GM12865 (cell line): ENCODE data around the gene RBM34.
A peak's percentile ranks its signal among the peaks of the same experiment; 100 is the strongest.
"Not testable (repeated sequence)": the region's sequence is repeated elsewhere in the genome, so short reads cannot be mapped to it uniquely, and the experiment has no call there.

ENCODE experiments used
- DNase-seq: peaks from one replicate; pipeline ENCODE4 v3.0.0; 2010; ENCODE audit warnings: low read depth
- H3K4me3 ChIP-seq: 2 replicates; pipeline ENCODE4 v1.5.1; 2011; ENCODE audit warnings: mild to moderate bottlenecking, low read depth, low read length, control low read depth
- TF ChIP-seq, protein P1 (sequence below): IDR thresholded peaks from 2 replicates; pipeline ENCODE4 v1.5.1; 2011; ENCODE audit warnings: low read length, control low read depth, low read depth, inconsistent platforms; ENCODE audit not compliant: insufficient read depth; ENCODE audit errors: missing control alignments

RBM34 gene

DNA sequence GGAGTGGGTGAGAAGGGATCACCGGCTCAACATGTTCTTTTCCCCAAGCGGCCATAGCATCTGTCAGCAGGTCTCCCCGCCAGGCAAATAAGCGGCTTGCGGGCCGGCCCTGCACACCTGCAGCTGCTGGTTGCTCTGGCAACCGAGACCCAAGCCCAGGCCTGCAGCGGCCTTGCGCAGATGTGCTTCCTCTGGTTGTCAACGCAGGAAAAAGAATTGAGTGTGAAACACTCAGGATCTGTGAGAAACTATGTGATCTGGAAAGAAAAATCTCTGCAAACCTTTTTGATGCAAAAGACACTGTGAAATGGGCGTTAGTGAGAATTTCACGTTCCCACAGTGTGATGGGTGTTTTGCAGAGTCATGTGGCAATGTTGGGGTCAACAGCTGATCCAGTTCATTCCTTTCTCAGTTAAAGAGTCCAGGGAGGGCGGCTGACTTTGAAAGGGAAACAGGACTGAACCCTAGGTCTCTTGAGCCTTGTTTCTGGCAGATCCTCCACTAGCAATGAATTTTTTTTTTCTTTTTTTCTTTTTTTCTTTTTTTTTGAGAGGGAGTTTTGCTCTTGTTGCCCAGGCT is 60.8 kb downstream of the RBM34 start:
- TF ChIP-seq, protein P1, sequence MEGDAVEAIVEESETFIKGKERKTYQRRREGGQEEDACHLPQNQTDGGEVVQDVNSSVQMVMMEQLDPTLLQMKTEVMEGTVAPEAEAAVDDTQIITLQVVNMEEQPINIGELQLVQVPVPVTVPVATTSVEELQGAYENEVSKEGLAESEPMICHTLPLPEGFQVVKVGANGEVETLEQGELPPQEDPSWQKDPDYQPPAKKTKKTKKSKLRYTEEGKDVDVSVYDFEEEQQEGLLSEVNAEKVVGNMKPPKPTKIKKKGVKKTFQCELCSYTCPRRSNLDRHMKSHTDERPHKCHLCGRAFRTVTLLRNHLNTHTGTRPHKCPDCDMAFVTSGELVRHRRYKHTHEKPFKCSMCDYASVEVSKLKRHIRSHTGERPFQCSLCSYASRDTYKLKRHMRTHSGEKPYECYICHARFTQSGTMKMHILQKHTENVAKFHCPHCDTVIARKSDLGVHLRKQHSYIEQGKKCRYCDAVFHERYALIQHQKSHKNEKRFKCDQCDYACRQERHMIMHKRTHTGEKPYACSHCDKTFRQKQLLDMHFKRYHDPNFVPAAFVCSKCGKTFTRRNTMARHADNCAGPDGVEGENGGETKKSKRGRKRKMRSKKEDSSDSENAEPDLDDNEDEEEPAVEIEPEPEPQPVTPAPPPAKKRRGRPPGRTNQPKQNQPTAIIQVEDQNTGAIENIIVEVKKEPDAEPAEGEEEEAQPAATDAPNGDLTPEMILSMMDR = no peak
- DNase-seq = no peak
- H3K4me3 ChIP-seq = no peak overlapping the region

DNA sequence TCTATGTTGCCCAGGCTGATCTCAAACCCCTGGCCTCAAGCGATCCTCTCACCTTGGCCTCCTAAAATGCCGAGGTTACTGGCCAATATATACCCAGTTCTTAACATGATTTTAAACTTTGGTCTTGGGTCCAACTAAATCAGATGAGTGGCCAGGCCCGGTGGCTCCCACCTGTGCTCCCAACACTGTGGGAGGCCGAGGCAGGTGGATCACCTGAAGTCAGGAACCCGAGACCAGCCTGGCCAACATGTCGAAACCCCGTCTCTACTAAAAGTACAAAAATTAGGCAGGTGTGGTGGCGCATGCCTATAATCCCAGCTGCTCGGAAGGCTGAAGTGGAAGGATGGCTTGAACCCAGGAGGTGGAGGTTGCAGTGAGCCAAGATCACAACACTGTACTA is 62.1 kb downstream of the RBM34 start:
- TF ChIP-seq, protein P1 = no peak

DNA sequence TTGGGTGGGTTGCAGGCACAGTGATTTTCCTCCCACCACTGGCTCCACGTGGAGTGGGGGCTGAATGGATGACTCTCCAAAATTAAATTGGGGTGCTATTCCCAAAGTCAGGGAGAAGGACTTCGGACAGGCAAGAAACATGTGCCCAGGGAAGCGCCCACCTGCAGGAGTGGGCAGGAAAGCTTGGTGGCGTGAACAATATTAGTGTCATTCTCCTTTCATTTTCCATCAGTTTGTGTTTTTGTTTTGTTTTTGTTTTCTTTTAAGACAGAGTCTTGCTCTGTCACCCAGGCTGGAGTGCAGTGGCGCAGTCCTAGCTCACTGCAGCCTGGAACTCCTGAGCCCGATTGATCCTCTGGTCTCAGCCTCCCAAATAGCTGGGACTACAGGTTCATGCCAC is 62.5 kb downstream of the RBM34 start:
- TF ChIP-seq, protein P1 = no peak
- H3K4me3 ChIP-seq = no peak overlapping the region
- DNase-seq = no peak

More for the DNA sequence above, 62.1 kb downstream of the RBM34 start:
- DNase-seq = no peak
- H3K4me3 ChIP-seq = no peak overlapping the region

DNA sequence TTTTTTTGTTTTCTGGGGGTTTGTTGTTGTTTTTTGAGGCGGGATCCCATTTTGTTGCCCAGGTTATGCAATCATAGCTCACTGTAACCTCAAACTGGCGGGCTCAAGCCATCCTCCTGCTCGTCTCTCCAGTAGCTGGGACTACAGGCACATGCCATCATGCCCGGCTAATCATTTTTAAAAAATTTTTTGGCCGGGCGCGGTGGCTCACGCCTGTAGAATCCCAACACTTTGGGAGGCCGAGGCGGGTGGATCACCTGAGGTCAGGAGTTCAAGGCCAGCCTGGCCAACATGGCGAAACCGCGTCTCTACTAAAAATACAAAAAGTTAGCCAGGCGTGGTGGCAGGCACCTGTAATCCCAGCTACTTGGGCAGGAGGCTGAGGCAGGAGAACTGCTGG is 63.5 kb downstream of the RBM34 start:
- H3K4me3 ChIP-seq, DNase-seq: not testable (repeated sequence)

DNA sequence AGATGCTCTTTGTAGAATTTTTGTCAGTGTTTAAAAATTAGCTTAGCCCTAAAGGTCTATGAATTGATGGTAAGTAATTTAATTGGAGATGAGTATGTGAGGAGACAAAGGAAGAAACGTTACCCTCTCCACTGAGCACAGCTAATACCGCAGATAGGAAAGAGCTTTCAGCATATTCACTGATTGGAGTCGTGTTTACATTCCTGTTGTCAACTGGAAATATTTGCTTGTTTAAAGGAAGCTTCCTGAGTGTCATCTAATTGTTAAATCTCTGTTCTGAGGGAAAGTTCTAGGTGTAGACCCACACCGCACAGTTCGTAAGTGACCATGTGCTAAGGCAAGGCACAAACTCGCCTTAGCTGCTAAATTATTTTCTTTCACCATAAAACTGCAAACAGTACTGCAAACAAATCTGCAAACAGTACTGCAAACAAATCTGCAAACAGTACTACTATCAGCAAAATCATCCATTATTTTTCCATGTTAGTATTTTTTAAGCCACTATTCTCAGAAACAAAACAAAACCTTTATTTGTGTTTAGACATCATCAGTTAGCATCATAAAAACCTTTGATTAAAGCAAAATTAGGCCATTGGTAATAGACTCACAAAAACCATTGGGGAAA is 65.0 kb downstream of the RBM34 start:
- TF ChIP-seq, protein P1 = no peak
- no peak for DNase-seq
- H3K4me3 ChIP-seq = no peak overlapping the region

DNA sequence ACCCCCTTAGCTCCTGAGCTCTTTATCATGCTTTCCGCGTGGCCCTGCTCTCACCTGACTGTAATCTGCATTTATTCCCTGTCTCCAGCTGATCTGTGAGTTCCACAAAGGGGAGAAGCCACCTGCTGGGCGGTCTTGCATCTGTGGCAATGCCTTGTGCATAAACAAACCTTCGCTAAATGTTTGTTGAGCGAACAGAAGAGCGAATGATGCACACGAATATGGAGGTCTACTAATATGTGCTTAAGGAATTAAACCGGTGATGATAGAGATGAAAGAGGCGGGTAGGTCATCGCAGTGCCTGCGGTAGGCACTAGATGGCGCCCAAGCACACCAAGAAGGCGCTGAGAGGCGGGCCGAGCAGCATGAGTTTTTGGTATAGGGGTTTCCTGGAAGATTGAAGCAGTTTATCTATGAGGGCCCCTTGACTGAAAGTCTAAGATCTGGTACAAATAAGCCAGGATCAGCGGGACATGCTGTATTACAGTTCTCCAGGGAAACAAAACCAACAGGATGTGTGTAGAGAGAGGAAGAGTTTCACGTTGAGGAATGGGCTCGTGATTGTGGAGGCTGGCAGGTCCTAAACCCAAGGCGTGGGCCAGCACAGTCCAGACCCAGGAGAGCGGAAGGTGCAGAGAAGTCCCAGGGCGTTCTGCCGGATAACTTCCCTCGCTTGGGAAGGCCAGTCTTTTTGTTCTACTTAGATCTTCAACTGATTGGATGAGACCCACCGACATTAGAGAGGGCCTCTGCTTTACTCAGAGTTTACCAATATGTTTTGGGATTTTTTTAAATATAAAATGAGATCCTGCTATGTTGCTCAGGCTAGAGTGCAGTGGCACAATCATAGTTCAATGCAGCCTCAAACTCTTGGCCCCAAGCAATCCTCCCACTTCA is 67.1 kb downstream of the RBM34 start:
- peak; percentile 78 for DNase-seq
- no peak overlapping the region for H3K4me3 ChIP-seq
- TF ChIP-seq, protein P1 = peak; percentile 93

DNA sequence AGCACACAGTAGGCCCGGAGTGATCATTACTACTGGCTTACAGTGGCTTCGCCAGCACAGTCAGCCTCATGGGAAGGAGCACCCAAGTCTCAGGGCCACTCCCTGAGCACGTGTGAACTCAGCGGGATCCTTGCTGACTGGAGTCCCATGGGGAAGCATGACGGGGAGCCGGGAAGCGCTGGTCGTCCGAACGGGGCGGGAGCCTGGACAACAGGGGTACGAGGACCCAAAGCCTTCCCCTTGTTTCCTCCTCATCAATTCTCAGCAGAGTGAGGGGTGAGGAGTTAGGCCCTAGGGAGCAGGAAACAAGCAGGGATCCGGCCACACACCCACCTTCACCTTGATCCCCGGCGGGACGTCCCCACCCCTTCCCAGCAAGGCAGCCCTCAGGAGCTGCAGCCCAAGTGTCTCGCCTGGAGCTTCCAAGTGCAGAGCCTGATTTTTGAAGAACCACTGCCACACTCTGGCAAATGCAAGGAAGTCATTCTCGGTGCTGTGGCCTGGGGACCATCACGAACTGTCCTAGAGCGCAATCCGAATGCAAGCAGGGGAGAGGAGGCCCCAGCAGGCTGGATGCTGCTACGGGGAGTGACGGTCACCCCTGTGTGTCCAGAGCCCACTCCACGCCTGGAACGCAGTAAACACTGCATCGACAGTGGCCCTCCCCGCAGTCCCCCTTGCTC is 67.9 kb downstream of the RBM34 start:
- H3K4me3 ChIP-seq = no peak overlapping the region
- TF ChIP-seq, protein P1 = no peak

DNA sequence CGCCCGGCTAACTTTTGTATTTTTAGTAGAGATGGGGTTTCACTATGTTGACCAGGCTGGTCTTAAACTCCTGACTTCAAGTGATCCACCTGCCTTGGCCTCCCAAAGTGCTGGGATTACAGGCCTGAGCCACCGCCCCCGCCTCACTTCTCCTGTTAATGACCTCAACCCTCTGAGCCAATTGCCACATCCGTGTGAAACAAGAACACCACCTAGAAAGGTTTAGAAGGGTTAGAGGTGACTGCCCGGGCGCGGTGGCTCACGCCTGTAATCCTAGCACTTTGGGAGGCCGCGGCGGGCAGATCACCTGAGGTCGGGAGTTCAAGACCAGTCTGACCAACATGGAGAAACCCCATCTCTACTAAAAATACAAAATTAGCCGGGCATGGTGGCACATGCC is 68.6 kb downstream of the RBM34 start:
- not testable (repeated sequence) for DNase-seq, H3K4me3 ChIP-seq

More for the DNA sequence above, 67.9 kb downstream of the RBM34 start:
- peak; percentile 38 for DNase-seq

DNA sequence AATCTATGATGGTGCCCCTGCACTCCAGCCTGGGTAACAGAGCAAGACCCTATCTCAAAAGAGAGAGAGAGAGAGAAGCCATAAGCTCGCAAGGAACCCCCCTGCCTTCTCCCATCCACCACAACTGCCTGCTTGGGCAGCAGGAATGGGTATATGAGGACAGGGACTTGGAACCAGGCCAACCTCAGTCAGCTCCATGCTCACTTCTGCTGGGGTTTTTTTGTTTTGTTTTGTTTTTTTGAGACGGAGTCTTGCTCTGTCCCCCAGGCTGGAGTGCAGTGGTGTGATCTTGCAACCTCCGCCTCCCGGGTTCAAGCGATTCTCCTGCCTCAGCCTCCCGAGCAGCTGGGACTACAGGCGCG is 69.0 kb downstream of the RBM34 start:
- not testable (repeated sequence) for DNase-seq, H3K4me3 ChIP-seq

DNA sequence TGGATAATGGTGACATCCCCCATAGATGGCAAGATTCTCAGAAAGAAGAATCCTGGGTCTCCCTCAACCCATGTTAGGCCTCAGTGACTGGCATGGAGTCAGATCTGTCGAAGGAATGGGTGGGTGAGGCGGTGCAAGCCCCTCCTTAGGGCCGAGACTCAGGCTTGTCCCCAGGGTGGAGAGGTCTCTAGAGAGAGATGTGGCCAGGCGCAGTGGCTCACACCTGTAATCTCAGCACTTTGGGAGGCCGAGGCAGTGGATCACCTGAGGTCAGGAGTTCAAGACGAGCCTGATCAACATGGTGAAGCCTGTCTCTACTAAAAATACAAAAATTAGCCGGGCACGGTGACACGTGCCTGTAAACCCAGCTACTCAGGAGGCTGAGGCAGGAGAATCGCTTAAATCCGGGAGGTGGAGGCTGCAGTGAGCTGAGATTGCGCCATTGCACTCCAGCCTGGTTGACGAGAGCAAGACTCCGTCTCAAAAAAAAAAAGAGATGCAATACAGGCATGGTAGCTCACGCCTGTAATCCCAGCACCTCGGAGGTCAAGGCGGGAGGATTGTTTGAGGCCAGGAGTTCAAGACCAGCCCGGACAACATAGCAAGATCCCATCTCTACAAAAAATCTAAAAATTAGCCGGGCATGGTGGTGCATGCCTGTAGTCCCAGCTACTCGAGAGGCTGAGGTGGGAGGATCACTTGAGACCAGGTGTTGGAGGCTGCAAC is 69.6 kb downstream of the RBM34 start:
- not testable (repeated sequence) for H3K4me3 ChIP-seq, DNase-seq
